HG03378 (cell line): Measurements from ENCODE around the gene ASCL2.

Experiments
- ATAC-seq: cut with Tn5 transposase; IDR thresholded peaks from one replicate; pipeline ENCODE4 v1.9.1; 2021; ENCODE audit warnings: mild to moderate bottlenecking, moderate library complexity; ENCODE audit not compliant: unreplicated experiment

ASCL2 gene

GRCh38 chr11:2263071-2263565, 7.3 kb downstream of the ASCL2 start:
- ATAC-seq, result no peak

- ATAC-seq, result no peak
These were observed 7.9 kb downstream of the ASCL2 start for GRCh38 chr11:2262301-2263070.

GRCh38 chr11:2261436-2262230, 8.8 kb downstream of the ASCL2 start:
- no peak for ATAC-seq

GRCh38 chr11:2260491-2261364, 9.7 kb downstream of the ASCL2 start:
- no peak for ATAC-seq

- ATAC-seq, result no peak
These were observed 10.4 kb downstream of the ASCL2 start for GRCh38 chr11:2259897-2260451.

GRCh38 chr11:2259466-2259830, 10.9 kb downstream of the ASCL2 start:
- no peak for ATAC-seq

GRCh38 chr11:2258501-2259465, 11.6 kb downstream of the ASCL2 start:
- no peak for ATAC-seq

GRCh38 chr11:2256951-2257700, 13.3 kb downstream of the ASCL2 start:
- ATAC-seq, result no peak

- no peak for ATAC-seq
These were observed 14.0 kb downstream of the ASCL2 start for GRCh38 chr11:2256293-2256913.

- ATAC-seq, result no peak
These were observed 18.4 kb downstream of the ASCL2 start for GRCh38 chr11:2252018-2252417.

GRCh38 chr11:2251138-2251537, 19.2 kb downstream of the ASCL2 start:
- ATAC-seq, result no peak

GRCh38 chr11:2250485-2250884, 19.9 kb downstream of the ASCL2 start:
- no peak for ATAC-seq

- no peak for ATAC-seq
These were observed 20.3 kb downstream of the ASCL2 start for GRCh38 chr11:2250041-2250440.

- no peak for ATAC-seq
These were observed 21.0 kb downstream of the ASCL2 start for GRCh38 chr11:2249189-2249916.

- no peak for ATAC-seq
These were observed 21.6 kb downstream of the ASCL2 start for GRCh38 chr11:2248762-2249161.

GRCh38 chr11:2248242-2248641, 22.1 kb downstream of the ASCL2 start:
- ATAC-seq, result no peak

GRCh38 chr11:2247496-2247895, 22.9 kb downstream of the ASCL2 start:
- ATAC-seq, result no peak

- ATAC-seq, result no peak
These were observed 29.6 kb downstream of the ASCL2 start for GRCh38 chr11:2240834-2241233.
